Head of caudate nucleus (tissue), 42 donors: ENCODE measurements around the gene ZNF138.
A peak's percentile ranks its signal among the peaks of the same experiment; 100 is the strongest.
"Not testable (repeated sequence)": the region's sequence is repeated elsewhere in the genome, so short reads cannot be mapped to it uniquely, and the experiment has no call there.

ENCODE experiments used
- DNase-seq, 42 donors: peaks; one replicate each; pipeline versions ENCODE4 v3.0.0 to v3.0.0-alpha.2; 2020 to 2021; ENCODE audit warnings: mixed read lengths in 7 of 42
- intact Hi-C: fragments of 100-400 bp; cut with DNase I; formaldehyde crosslinking; loops from one replicate; pipeline ENCODE4 v1.15.0; 2022

Gene ZNF138

DNA sequence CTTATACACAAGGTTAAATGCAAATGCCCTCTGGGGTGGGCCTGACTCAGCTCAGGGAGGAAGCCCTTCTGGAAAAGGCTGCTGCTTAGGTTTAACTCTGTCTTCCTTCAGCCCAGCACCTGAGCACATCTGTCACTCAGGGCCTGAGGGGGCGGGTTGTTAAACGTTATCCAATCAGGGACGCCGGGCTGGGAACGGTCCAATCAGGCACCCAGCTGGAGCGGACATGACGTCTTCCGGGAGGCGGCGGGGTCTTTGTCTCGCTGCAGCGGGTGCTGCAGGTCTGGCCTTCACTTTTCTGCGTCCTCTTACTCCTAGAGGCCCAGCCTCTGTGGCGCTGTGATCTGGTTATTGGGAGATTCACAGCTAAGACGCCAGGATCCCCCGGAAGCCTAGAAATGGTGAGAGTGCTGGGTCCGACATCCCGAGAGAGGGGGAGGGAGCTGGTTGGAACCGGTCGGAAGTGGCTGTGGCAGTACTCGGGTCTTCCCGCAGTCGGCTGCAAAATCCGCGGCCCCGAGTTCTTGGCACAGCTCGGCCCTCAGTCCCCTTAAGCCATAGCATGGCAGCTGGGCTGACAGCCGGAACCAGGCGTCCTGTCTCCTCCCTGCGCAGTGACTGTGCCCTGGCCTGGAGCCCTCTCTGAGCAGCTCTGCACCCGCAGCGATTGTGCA is at the start of gene ZNF138:
Gene ZNF138, plus strand, starts transcription at position 258 of the 674 bp plus-strand sequence. Its CDS starts 141 bp downstream, at position 399.
- DNase-seq, result peak; percentile 94 to 99 (median 97)
- intact Hi-C loops, result no loop called here

DNA sequence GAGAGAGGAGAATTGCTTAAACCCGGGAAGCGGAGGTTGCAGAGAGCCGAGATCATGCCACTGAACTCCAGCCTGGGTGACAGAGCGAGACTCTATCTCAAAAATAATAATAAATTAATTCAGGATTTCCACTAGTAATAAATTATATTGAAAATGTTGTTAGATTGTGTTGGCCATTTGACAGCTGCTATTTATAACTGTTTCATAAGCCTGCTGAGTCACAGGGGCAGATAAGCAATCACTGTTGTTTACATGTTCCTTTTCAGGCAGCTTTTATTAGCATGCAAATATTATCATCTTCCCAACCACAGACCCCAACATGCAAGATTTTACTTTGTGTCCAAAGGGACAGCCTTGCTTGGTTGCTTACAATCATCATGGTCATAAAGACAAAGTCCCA is 49.5 kb upstream of the ZNF138 start:
- DNase-seq, result no peak
- intact Hi-C loops, result no loop called here

DNA sequence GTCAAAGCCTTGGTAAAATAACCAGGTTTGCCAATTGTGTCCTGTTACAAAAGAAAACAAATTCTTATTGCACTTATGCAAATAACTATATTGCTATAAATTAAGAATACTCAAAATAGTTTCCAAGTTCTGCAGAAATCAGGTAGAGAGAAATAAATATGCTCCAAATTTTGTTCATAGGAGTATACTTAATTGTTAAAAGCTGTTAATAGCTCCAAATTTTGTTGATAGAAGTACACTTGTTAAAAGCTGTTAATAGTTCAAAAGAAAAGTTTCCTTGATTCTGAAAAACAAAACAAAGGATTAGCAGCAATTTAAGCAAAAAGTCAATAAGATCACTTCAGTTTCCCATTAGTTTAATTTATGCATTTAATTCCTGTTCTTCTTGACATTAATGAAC is 46.4 kb upstream of the ZNF138 start:
- no peak for DNase-seq
- intact Hi-C loops, result no loop called here

DNA sequence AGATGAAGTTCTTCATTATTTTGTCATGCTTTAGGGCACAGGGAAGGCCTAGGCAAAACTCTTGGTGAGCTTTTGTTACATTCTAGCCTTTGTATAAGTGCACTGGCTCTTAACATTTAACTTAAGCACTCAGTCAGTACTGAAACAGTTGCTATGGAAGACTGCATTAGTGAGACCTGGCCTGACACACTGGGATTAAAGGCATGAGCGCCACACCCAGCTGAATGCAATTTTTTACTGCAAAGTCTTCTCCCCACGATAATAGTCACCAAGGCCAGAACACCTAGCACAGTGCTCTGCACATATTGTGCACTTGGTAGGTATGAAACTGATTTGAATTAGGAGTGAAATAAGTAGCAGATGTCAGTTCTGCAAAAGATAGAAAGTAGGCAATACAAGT is 41.2 kb upstream of the ZNF138 start:
- intact Hi-C loops, result no loop called here
- DNase-seq, result no peak

DNA sequence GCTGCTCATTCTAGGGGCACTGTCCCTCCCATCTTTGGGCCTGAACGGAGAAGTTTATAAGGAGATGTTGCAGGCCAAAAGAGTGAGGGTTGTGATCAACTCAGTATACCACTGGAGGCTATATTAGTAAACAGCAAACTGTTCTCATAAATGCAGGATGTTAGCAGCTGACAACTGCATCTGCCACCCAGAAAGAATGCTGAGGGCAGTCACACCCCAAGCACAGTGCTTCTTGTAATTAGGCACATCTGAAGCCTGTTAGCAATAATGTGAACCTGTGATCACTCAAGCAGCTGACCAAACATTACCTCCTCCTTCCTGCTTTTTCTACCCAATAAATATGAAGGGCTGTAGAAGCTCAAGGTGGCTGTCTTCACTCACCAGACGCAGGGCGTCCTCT is 38.4 kb upstream of the ZNF138 start:
- no peak for DNase-seq
- intact Hi-C loops, result no loop called here

DNA sequence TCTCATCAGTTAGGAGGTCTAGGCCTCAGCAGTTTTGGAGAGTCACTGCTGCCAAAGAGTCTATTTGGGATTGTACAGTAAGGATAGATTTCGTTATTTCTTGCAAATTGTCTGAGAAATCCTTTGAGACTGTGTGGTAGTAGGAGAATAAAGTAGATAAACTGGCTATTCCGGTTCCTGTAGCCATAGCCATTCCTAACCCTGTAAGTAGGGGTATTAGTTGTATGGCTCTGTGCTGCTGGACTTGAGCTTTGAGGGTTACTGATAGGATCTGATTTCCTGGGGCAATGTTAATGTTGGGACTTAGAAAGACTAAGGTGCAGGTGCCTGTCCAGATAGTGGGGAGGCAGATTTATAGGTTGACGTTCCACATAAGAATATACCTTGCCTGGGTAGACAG is 36.1 kb upstream of the ZNF138 start:
- no peak for DNase-seq
- intact Hi-C loops, result no loop called here

DNA sequence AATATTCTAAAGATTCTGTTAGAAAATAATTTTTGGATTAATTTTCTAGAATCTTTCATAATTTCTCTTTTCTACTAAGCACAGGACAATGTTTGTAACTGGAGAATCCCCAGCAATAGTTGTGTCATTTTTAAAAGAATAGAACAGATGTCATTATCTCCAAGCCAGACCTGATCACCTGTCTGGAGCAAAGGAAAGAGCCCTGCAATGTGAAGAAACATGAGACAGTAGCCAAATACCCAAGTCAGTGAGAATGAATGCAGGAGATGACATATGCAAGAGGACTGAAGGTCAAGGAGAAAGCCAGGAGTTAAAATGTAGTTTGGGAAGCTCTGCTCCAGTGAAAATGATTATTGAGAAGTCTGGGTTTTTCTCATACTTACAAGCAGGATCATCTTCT is 25.4 kb upstream of the ZNF138 start:
- intact Hi-C loops, result no loop called here
- DNase-seq, result no peak

DNA sequence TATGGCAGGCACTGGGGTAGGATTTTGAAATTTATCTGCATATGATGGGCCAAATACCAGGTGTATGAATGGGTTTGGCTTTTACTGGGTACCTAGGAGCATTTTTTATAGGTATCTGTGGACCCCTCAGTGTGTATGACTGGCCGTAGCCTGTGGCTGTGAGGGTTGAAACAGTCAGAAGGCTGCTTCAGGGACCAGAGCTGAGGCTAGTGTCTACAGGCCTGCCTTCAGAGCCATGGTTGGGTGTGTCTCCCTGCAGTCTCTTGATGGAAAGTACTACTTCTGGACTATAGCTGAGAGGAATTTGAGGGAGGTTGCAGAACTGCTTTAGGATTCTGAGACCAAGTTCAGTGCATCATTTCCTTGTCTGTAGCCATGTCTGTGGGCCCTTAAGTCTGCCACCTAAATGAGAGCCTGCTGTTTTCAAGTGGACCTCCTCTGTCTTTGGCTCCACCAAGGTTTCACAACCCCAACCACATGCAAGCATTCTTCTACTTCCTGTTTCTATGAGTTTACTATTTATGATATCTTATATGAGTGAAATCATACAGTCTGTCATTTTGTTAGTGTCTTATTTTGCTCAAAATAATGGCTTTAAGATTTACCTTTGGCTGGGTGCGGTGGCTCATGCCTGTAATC is 19.9 kb upstream of the ZNF138 start:
- intact Hi-C loops, result no loop called here

DNA sequence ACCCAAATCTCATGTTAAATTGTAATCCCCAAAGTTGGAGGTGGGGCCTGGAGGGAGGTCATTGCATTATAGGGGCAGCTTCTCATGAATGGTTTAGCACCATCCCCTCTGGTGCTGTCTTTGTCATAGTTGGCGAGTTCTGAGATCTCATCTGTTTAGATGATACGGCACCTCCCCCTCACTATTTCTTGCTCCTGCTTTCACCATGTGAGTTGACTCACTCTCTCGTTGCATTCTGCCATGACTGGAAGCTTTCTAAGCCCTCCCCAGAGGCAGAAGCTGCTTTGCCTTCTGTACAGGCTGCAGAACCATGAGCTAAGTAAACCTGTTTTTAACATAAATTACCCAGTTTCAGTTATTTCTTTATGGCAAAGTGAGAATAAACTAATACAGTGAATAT is 18.9 kb upstream of the ZNF138 start:
- DNase-seq, result no peak

More for the DNA sequence above, 19.9 kb upstream of the ZNF138 start:
- DNase-seq, result no peak

DNA sequence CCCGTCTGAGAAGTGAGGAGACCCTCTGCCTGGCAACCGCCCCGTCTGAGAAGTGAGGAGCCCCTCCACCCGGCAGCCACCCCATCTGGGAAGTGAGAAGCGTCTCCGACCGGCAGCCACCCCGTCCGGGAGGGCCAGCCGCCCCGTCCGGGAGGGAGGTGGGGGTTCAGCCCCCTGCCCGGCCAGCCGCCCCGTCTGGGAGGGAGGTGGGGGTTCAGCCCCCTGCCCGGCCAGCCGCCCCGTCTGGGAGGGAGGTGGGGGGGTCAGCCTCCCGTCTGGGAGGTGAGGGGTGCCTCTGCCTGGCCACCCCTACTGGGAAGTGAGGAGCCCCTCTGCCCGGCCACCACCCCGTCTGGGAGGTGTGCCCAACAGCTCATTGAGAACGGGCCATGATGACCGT is 9.4 kb upstream of the ZNF138 start:
- intact Hi-C loops, DNase-seq: not testable (repeated sequence)

More for the DNA sequence above, 18.9 kb upstream of the ZNF138 start:
- intact Hi-C loops, result no loop called here

DNA sequence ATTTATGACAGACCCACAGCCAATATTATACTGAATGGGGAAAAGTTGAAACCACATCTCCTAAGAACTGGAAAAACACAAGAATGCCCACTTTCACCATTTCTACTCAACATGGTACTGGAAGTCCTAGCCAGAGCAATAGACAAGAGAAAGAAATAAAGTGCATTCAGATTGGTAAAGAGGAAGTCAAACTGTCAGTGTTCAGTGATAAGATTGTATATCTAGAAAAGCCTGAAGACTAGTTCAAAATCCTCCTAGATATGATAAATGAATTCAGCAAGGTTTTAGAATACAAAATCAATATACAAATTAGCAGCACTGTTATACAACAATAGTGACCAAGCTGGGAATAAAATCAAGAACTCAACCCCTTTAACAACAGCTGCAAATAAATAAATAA is 6.9 kb upstream of the ZNF138 start:
- no peak for DNase-seq
- intact Hi-C loops, result no loop called here

DNA sequence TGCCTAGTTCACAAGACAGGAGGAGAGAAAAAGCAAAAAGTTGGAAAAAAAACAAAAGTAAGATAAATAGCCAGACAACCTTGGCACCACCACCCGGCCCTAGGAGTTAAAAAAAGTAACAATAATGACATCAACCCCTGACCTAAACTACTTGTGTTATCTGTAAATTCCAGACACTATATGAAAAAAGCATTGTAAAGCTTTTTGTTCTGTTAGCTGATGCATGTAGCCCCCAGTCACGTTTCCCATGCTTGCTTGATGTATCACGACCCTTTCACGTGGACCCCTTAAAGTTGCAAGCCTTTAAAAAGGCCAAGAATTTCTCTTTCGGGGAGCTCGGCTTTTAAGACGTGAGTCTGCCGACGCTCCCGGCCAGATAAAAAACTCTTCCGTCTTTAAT is 5.0 kb upstream of the ZNF138 start:
- DNase-seq, result not testable (repeated sequence)

DNA sequence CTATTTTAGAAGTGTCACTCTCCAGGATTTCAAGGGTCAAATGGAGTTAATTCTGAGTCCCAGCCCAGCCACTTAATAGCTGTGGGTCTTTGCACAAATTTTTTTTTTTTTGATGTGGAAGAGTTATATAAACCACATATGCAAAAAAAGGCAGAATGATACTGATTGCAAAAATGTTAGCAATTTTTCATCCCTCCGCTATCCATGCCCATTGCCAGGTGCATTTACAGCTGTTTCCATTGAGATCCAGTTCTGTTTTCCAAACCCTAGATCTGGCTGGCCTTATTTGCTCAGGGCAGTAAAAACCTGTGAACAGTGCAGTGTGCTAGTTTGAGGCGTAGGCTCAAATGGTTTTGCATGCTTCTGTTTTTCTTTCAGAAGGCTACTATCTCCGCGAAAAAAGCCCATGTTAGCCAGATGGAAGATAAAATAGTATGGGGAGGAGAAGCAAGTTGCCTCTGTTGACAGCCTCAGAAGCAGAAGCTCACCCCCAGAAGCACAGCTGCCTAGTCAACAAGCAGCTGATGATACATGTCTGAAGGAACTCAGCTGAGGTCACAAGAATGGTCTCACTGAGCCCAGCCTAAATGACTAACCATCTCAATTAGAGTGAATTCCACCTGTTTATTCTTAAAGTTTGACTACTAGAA is 997 bp upstream of the ZNF138 start:
- intact Hi-C loops, result no loop called here

More for the DNA sequence above, 5.0 kb upstream of the ZNF138 start:
- intact Hi-C loops, result not testable (repeated sequence)

DNA sequence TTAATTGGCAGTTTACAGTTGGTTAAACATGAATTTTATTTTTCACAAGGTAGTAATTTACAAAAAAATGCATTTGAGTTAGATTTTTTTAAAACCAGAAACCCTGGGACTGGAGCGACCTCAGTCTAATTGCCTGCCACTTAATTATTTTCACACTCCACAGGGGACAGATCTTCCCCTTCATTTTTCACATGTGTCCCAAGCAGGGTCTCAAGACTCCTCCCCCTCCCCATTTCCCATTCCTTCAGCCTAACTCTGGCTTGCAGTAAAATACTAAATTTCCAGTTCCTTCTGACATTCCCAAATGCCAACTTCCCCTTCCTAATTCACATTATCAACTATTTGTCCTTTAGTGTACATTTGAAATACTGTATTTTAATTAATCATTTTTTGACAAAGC is 948 bp downstream of the ZNF138 start:
- intact Hi-C loops, result no loop called here
- DNase-seq, result no peak

More for the DNA sequence above, 997 bp upstream of the ZNF138 start:
- DNase-seq, result no peak

DNA sequence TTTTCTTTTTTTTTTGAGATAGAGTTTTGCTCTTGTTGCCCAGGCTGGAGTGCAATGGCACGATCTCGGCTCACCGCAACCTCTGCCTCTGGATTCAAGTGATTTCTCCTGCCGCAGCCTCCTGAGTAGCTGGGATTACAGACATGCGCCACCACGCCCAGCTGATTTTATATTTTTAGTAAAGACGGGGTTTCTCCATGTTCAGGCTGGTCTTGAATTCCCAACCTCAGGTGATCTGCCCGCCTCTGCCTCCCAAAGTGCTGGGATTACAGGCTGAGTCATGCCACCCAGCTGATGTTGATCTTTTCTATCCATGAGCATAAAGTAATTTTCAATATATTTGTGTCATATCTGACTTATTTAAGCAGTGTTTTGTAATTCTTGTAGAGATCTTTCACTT is 4.9 kb downstream of the ZNF138 start:
- peak; percentile 28 to 87 (median 64) for DNase-seq
- intact Hi-C loops, result not testable (repeated sequence)

DNA sequence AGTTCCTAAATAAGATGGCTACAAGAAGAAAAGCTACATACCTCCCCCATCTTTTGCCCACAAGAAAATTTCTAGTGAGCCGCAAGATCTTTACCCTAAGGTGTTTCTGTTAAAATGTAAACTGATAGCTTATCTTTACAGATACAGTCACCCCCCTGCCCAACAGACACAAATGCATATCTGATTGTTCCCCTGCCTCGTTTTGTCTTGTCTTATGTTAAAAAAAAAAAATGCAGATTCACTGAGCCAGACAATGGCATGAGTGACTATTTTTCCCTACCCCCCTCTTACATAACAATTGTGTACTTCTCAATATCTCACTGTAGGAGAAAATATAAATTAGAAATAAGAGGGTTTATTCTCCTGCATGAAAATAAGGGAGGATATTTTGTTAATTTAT is 8.5 kb downstream of the ZNF138 start:
- intact Hi-C loops, result no loop called here
- DNase-seq, result no peak

DNA sequence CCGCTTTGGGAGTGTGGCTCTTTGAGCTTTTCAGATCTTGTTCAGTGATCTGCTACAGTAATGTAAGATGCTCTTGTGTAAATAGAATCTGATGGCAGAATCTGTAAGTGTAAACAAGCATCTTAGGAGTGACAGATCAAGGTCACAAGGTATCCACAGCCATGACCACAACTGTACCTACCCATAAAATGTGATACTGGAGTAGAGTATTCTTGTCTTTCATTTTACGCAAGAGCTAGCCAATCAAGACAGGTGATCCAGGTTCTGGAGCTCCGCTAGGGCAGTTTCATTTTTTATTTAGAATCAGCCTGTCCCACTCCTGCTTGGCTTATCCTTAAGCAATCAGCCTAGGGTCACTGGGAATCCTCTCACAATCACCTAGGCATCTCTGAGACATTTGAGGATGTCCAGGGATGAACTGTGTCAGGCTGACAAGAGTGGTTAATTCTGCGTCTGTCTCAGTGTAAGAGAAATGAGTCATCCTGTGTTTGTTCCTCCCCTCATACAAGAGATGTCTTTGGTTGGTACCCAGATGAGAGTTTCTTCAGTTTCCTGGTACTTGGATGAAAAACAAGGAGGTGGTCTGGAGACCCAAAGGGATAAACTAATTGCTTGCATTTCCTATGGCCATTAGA is 13.6 kb downstream of the ZNF138 start:
- DNase-seq, result no peak
- intact Hi-C loops, result no loop called here

DNA sequence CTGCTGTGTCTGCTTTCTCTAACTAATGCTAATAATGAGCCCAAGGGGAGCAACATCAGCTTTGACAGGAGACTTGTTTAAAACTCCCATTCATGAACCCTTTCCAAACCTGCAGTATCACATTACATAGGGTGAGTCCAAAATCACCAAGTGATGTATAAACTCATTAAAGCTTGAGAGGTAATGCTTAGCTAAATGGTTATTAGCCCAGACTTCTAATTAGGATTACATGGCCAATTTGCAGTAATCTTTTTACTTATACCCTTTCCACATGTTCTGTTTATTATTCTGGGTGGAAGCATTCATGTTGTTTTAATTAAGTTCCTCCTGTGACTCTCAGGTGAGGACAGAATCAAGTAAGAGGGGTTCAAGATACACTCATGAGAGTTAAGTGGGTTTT is 17.5 kb downstream of the ZNF138 start:
- intact Hi-C loops, result no loop called here
- no peak for DNase-seq

DNA sequence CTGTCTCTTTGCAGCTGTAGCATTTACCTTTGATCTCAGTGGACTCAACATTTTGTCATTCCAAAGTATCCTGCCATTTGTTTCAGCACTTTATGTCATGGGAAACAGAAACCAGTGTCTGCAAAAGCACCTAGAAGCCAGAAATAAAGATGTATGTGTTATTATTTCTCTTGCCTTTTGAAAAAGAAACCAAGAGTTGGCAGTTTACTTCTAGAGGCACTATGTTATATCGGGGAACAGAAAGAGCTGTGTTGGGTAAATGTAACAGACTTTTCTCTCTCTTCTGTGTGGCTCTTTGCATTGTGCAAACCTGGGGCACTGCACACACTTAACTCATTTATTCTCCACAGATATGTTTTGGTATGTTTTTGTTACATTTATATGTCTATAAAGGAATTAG is 36.7 kb downstream of the ZNF138 start:
- intact Hi-C loops, result no loop called here
- DNase-seq, result no peak

DNA sequence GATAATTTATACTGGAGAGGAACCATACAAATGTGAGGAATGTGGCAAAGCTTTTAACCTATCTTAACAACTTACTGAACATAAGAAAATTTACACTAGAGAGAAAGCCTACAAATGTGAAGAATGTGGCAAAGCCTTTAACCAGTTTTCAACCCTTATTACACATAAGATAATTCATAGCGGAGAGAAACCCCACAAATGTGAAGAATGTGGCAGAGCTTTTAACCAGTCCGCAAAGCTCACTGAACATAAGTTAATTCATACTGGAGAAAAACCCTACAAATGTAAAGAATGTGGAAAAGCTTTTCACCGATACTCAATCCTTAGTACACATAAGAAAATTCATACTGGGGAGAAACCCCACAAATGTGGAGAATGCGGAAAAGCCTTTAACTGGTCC is 37.9 kb downstream of the ZNF138 start:
- no peak for DNase-seq
- intact Hi-C loops, result no loop called here
